Endothelial cell of umbilical vein (primary cell): ENCODE results near the gene UBASH3A. TPM values are rescaled to one million over a fixed set of nuclear protein-coding genes. Genes with fewer than 3 reads are reported as not detected.

Experiments
- Bru-seq: library from RNA; stranded (reverse); fragments of 400-500 nt; gene quantifications from one replicate; lab custom pipeline; 2021; lab: Mats Ljungman, UMichigan
- BruChase-seq, 2 experiments: library from RNA; stranded (reverse); fragments of 400-500 nt; gene quantifications; one replicate each; lab custom pipeline; 2021; lab: Mats Ljungman, UMichigan
- BruUV-seq: library from RNA; stranded (reverse); fragments of 400-500 nt; replicated peaks from 2 replicates; lab custom pipeline; 2021; lab: Mats Ljungman, UMichigan
- CTCF ChIA-PET: fragments of 300-600, 350-600 bp; sonication (Branson Sonifier 250); formaldehyde crosslinking; loops from one replicate; lab custom pipeline; 2021; ENCODE audit warnings: antibody characterized with exemption, inconsistent platforms; lab: Charles Lee
- POLR2A ChIA-PET: fragments of 300-600, 350-600 bp; sonication (Branson Sonifier 250); formaldehyde crosslinking; loops from one replicate; lab custom pipeline; 2021; ENCODE audit warnings: antibody characterized with exemption, inconsistent platforms; lab: Charles Lee
- DNase-seq: peaks from one replicate; pipeline ENCODE4 v3.0.0-alpha.2; 2011; ENCODE audit warnings: low read depth, low spot score
- FAIRE-seq: peaks from 2 replicates; lab custom pipeline; 2011; peaks lifted over from hg19 to GRCh38; lab: Jason Lieb, UNC
- H2AFZ ChIP-seq: 2 replicates; pipeline ENCODE4 v1.6.0; 2012; ENCODE audit warnings: low read depth, low read length, control low read depth, inconsistent platforms
- H3K27ac ChIP-seq: 2 replicates; pipeline ENCODE4 v1.5.1; 2011; ENCODE audit warnings: low read depth, mild to moderate bottlenecking, control low read depth, low read length, moderate library complexity; ENCODE audit not compliant: insufficient read depth
- H3K27me3 ChIP-seq, 2 experiments: 2 replicates each; pipeline versions ENCODE4 v1.6.0 to v1.6.1; 2011; ENCODE audit warnings: low read length in 2 of 2, mixed read lengths in 1 of 2; ENCODE audit not compliant: control insufficient read depth in 2 of 2, insufficient read depth in 2 of 2
- H3K36me3 ChIP-seq, 2 experiments: 2 replicates in 1 of 2; 3 replicates in 1 of 2; pipeline ENCODE4 v1.5.1; 2011; ENCODE audit warnings: low read length in 2 of 2, mild to moderate bottlenecking in 1 of 2, moderate library complexity in 1 of 2; ENCODE audit not compliant: control insufficient read depth in 2 of 2, insufficient read depth in 2 of 2; ENCODE audit errors: extremely low read depth in 1 of 2
- H3K4me1 ChIP-seq: 3 replicates; pipeline ENCODE4 v1.5.1; 2011; ENCODE audit warnings: mild to moderate bottlenecking, low read length; ENCODE audit not compliant: control insufficient read depth, insufficient read depth; ENCODE audit errors: extremely low read depth
- H3K4me2 ChIP-seq: 2 replicates; pipeline ENCODE4 v1.6.1; 2011; ENCODE audit warnings: low read length, control low read depth, mixed read lengths; ENCODE audit not compliant: insufficient read depth
- H3K4me3 ChIP-seq, 3 experiments: fragments of 200-600 bp in 1 of 3; sonication (generic), shearing (Covaris generic) in 1 of 3; replicated peaks in 1 of 3; 2 replicates each; pipeline ENCODE4 v1.5.1; 2011 to 2016; ENCODE audit warnings: control low read depth in 3 of 3, low read length in 3 of 3, mild to moderate bottlenecking in 2 of 3, inconsistent platforms in 1 of 3, low read depth in 1 of 3, moderate library complexity in 1 of 3; ENCODE audit not compliant: insufficient read depth in 1 of 3
- H3K79me2 ChIP-seq: 2 replicates; pipeline ENCODE4 v1.6.0; 2012; ENCODE audit warnings: low read length, inconsistent platforms; ENCODE audit not compliant: control insufficient read depth, insufficient read depth
- H3K9ac ChIP-seq: replicated peaks from 2 replicates; pipeline ENCODE3; 2011; ENCODE audit warnings: low read length, control low read depth; ENCODE audit not compliant: insufficient read depth; ENCODE audit errors: extremely low read depth
- H3K9me1 ChIP-seq: replicated peaks from 3 replicates; pipeline ENCODE4 v1.6.0; 2011; ENCODE audit warnings: mild to moderate bottlenecking, low read length; ENCODE audit not compliant: control insufficient read depth, insufficient read depth; ENCODE audit errors: extremely low read depth
- H3K9me3 ChIP-seq: replicated peaks from 2 replicates; pipeline ENCODE4 v1.5.1; 2012; ENCODE audit warnings: low read length, inconsistent platforms; ENCODE audit not compliant: control insufficient read depth, insufficient read depth
- H4K20me1 ChIP-seq: replicated peaks from 2 replicates; pipeline ENCODE3; 2011; ENCODE audit warnings: mild to moderate bottlenecking, low read length; ENCODE audit not compliant: control insufficient read depth, insufficient read depth; ENCODE audit errors: extremely low read depth
- CTCF ChIP-seq, 2 donors: IDR thresholded peaks; 1 replicate in 1 of 2; 2 replicates in 1 of 2; pipeline ENCODE4 v1.5.1; 2011; ENCODE audit warnings: low read length in 2 of 2, mild to moderate bottlenecking in 2 of 2, moderate library complexity in 2 of 2, control low read depth in 1 of 2, inconsistent platforms in 1 of 2, low read depth in 1 of 2; ENCODE audit not compliant: insufficient read depth in 1 of 2; ENCODE audit errors: extremely low read depth in 1 of 2
- EZH2 ChIP-seq: IDR thresholded peaks from 2 replicates; pipeline ENCODE4 v1.6.1; 2012; ENCODE audit warnings: borderline replicate concordance, low read depth, mild to moderate bottlenecking, moderate library complexity, low read length, inconsistent platforms; ENCODE audit not compliant: severe bottlenecking
- FOS ChIP-seq: IDR thresholded peaks from 2 replicates; pipeline ENCODE4 v1.6.1; 2011; ENCODE audit warnings: mild to moderate bottlenecking, low read length, moderate library complexity, borderline replicate concordance; ENCODE audit not compliant: insufficient read depth
- GATA2 ChIP-seq: IDR thresholded peaks from 2 replicates; pipeline ENCODE4 v1.7.0; 2011; ENCODE audit warnings: low read depth, mild to moderate bottlenecking, moderate library complexity, mixed read lengths, low read length; ENCODE audit not compliant: insufficient read length, insufficient read depth
- JUN ChIP-seq: IDR thresholded peaks from 2 replicates; pipeline ENCODE4 v1.6.1; 2011; ENCODE audit warnings: borderline replicate concordance, low read depth; ENCODE audit not compliant: insufficient read length, insufficient read depth
- MAX ChIP-seq: IDR thresholded peaks from 2 replicates; pipeline ENCODE4 v1.6.1; 2011; ENCODE audit not compliant: insufficient read depth, insufficient read length
- MYC ChIP-seq: IDR thresholded peaks from one replicate; pipeline ENCODE4 v1.6.1; 2011; ENCODE audit warnings: mild to moderate bottlenecking, low read depth, low read length
- POLR2A ChIP-seq: IDR thresholded peaks from 2 replicates; pipeline ENCODE4 v1.6.1; 2012; ENCODE audit warnings: low read depth, mild to moderate bottlenecking, control low read depth, low read length
- POLR2AphosphoS5 ChIP-seq: IDR thresholded peaks from 2 replicates; pipeline ENCODE4 v1.6.1; 2012; ENCODE audit warnings: low read depth, mild to moderate bottlenecking, control low read depth, low read length, moderate library complexity; ENCODE audit not compliant: insufficient read depth
- dilution Hi-C: fragments of 300-500 bp; cut with MboI; formaldehyde crosslinking; loops from one replicate; pipeline ENCODE4 v1.15.0; 2019; ENCODE audit warnings: low sequenced_read_pairs; ENCODE audit not compliant: extremely low pct_ligation_motif_present
- intact Hi-C: fragments of 100-400 bp; cut with micrococcal nuclease; formaldehyde crosslinking; loops from one replicate; pipeline ENCODE4 v1.10.0; 2022
- long read RNA-seq: library from polyadenylated mRNA; stranded (forward); transcript quantifications from one replicate; pipeline ENCODE4 v2.0.0, GENCODE V29; 2021
- polyA minus RNA-seq, 3 experiments: library from RNA; depleted of rRNA, polyadenylated mRNA; stranded (reverse); fragments of >200 nt; gene quantifications; 1 replicate in 1 of 3; 2 replicates in 2 of 3; pipeline ENCODE4 v1.2.3, GENCODE V29; 2011
- polyA plus RNA-seq, 4 experiments: library from polyadenylated mRNA; depleted of rRNA in 3 of 4; stranded (reverse) in 3 of 4; unstranded in 1 of 4; fragments of >200 nt; gene quantifications; 2 replicates each; pipeline versions ENCODE4 v1.2.1 to v1.2.3, GENCODE V29; 2011 to 2012; ENCODE audit warnings: missing spikeins in 1 of 4
- total RNA-seq: library from RNA; stranded (reverse); gene quantifications from 2 replicates; pipeline ENCODE4 v1.2.3, GENCODE V29; 2021

Gene UBASH3A, protein sequence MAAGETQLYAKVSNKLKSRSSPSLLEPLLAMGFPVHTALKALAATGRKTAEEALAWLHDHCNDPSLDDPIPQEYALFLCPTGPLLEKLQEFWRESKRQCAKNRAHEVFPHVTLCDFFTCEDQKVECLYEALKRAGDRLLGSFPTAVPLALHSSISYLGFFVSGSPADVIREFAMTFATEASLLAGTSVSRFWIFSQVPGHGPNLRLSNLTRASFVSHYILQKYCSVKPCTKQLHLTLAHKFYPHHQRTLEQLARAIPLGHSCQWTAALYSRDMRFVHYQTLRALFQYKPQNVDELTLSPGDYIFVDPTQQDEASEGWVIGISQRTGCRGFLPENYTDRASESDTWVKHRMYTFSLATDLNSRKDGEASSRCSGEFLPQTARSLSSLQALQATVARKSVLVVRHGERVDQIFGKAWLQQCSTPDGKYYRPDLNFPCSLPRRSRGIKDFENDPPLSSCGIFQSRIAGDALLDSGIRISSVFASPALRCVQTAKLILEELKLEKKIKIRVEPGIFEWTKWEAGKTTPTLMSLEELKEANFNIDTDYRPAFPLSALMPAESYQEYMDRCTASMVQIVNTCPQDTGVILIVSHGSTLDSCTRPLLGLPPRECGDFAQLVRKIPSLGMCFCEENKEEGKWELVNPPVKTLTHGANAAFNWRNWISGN
- total RNA-seq (not detected in 2 replicates), polyA plus RNA-seq (not detected in 2 replicates), polyA minus RNA-seq (0.15 TPM in 1 of 2 replicates, not detected in the other), Bru-seq, nascent RNA (not detected), BruChase-seq, experiment 1, labeled RNA remaining after a 6-hour chase (not detected), BruChase-seq, experiment 2, labeled RNA remaining after a 2-hour chase (not detected)
- polyA plus RNA-seq (2011; cell fraction: cytosol; rRNA removed), result not detected in 2 replicates
- not detected in 2 replicates for polyA plus RNA-seq (2011; cell fraction: nucleus; rRNA removed)
- polyA plus RNA-seq (2012), result not detected in 2 replicates
- polyA minus RNA-seq (2011; cell fraction: cytosol; rRNA and poly(A)+ RNA removed), result not detected
- polyA minus RNA-seq (2011; cell fraction: nucleus; rRNA and poly(A)+ RNA removed), result not detected in 2 replicates
- long read RNA-seq, result 0 reads

DNA sequence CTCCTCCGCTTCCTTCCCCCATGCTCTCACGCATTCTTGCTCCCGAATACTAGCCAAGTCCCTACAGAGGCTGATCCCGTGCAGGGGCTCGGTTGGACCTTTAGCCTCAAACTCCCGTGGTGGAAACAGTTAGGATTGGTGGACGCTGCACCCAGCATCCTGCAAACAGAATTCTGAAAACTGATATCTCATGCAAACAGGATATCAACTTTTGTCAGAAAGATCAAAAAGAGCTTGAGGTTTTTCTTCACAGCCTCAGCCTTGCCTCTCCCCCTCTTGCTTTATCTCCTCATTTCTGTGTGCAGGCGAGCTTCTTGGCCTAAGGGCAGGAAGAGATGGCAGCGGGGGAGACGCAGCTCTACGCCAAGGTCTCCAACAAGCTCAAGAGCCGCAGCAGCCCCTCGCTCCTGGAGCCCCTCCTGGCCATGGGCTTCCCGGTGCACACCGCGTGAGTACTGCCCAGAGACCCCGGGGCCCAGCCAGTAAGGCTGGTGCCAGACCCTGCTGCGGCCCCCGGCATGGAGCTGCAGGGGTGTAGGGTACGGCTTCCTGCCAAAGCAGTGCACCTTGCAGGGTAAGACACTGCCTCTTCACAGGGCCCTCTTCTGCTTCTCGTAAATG, at the start of gene UBASH3A:
TSS of gene UBASH3A (plus strand) at position 292 of the 621 bp plus-strand sequence. CDS start at position 336, 44 bp downstream.
- Histone ChIP-seq H2AFZ (no peak within 1 kb of the TSS), H3K27ac (no peak within 1 kb of the TSS), H3K4me1 (no peaks in the 10 kb centered on the region), H3K79me2 (no peaks in the 10 kb centered on the region), H3K4me2 (no peak within 1 kb of the TSS), H3K9me3 (no peaks in the 10 kb centered on the region), H3K36me3 (no peaks in the 10 kb centered on the region), H3K27me3 (peaks cover 0 to 6% of the 10 kb centered on the region in 2 experiments), H3K9ac (no peak within 1 kb of the TSS), H4K20me1 (no peaks in the 10 kb centered on the region), H3K4me3 (no peak within 1 kb of the TSS), H3K9me1 (no peaks in the 10 kb centered on the region)
- FAIRE-seq, result no peak
- TF ChIP-seq EZH2 (no peak), MAX (no peak), POLR2AphosphoS5 (no peak), MYC (no peak), JUN (no peak), POLR2A (no peak), CTCF (IDR thresholded peaks at IDR 0.05; ENCODE audit: extremely low read depth in 1 of 2, insufficient read depth in 1 of 2, low read depth in 1 of 2, low read length in 2 of 2) (no peak), GATA2 (no peak), FOS (no peak)
- dilution Hi-C loops (no loop called here), intact Hi-C loops (no loop called here)
- ChIA-PET POLR2A (no interaction called here), CTCF (interaction anchor here (2.9 kb wide), 1 partner anchor 22 kb away, joined by 6 read pairs; no protein-coding TSS in a partner anchor)
- BruUV-seq, result no TSS peak
- DNase-seq, result no peak
